GM12875 (cell line): ENCODE data around the gene KRTAP10-7.
"Not testable (repeated sequence)": the region's sequence is repeated elsewhere in the genome, so short reads cannot be mapped to it uniquely, and the experiment has no call there.

ENCODE experiments used
- H3K4me3 ChIP-seq: one replicate; pipeline ENCODE4 v1.5.1; 2011; ENCODE audit warnings: low read depth, low read length, control low read depth
- TF ChIP-seq, protein P1 (sequence below): IDR thresholded peaks from 2 replicates; pipeline ENCODE4 v1.5.1; 2011; ENCODE audit warnings: low read depth, mild to moderate bottlenecking, control low read depth, inconsistent platforms, low read length, moderate library complexity, borderline replicate concordance; ENCODE audit not compliant: insufficient read depth

Gene KRTAP10-7

DNA sequence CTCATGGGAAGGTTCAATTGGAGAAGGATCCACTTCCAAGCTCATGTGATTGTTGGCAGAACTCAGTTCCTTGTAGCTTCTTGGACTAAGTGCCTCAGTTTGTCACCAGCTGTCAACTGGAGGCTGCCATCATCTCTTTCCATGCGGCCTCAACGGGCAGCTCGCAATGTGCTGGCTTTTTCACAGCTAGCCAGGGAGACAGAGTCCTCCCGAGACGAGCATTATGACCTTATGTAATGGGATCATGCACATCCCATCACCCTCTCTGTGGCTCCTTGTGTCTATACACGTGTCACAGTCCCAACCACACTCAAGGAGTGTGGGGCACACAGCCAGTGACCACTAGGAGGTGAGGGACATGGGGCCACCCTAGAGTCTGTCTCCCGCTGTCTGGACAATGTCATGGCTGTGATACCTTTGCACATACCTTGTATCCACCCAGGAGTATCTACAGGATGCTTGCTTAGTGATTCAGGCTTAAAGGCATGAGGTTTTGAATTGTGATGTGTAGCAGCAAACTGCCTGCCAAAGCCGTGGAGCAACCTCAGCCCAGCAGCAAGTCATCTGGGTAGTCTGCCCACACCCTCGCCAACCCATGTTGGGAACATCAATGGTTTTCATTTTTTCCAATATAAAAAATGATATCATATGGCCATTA is 4.2 kb upstream of the KRTAP10-7 start:
- no peak overlapping the region for H3K4me3 ChIP-seq
- TF ChIP-seq, protein P1, sequence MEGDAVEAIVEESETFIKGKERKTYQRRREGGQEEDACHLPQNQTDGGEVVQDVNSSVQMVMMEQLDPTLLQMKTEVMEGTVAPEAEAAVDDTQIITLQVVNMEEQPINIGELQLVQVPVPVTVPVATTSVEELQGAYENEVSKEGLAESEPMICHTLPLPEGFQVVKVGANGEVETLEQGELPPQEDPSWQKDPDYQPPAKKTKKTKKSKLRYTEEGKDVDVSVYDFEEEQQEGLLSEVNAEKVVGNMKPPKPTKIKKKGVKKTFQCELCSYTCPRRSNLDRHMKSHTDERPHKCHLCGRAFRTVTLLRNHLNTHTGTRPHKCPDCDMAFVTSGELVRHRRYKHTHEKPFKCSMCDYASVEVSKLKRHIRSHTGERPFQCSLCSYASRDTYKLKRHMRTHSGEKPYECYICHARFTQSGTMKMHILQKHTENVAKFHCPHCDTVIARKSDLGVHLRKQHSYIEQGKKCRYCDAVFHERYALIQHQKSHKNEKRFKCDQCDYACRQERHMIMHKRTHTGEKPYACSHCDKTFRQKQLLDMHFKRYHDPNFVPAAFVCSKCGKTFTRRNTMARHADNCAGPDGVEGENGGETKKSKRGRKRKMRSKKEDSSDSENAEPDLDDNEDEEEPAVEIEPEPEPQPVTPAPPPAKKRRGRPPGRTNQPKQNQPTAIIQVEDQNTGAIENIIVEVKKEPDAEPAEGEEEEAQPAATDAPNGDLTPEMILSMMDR: no peak

DNA sequence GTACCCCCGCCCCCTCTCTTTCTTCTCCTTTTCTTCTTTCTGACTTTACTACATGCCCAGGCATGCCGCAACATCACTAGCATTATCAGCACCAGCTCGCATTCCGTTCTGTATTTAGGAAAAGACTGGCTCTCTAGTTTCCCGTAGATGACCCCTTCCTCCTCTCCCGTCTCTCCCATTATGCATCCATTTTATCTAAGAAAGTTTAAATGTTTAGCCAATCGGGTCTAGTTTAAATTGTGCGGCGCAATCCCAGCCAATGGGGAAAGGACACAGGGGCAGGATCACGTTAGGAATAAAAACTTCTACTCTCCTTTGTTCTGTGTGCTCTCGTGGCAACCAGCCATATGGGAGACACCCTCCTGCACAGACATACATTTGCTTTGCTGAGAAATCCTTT is 2.3 kb upstream of the KRTAP10-7 start:
- H3K4me3 ChIP-seq: no peak overlapping the region
- TF ChIP-seq, protein P1: no peak

GRCh38 chr21:44599264-44600029 is 950 bp upstream of the KRTAP10-7 start:
- H3K4me3 ChIP-seq: no peak overlapping the region
- TF ChIP-seq, protein P1: no peak

GRCh38 chr21:44601091-44601490 is 694 bp downstream of the KRTAP10-7 start:
- H3K4me3 ChIP-seq: not testable (repeated sequence)

- TF ChIP-seq, protein P1: no peak
- no peak overlapping the region for H3K4me3 ChIP-seq
These were observed 1.4 kb downstream of the KRTAP10-7 start for GRCh38 chr21:44601596-44602462.

DNA sequence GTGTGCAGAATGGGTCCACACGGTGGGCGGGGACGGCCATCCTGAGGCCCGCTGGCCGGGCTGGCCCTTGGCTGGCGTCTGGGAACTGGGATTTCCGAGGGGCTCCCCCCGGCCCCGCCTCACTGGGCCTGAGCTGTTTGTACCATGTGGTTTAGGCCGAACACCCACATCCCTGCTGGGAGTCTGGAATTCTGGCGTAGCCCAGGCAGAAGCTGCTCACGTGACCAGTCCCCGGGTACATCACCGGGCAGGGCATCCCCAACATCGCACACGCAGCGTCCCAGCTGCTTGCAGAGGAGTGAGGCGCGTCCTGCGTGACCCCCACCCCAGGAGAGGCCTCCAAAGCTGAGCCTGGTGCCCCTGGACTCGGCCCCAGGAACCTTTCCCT is 2.1 kb downstream of the KRTAP10-7 start:
- TF ChIP-seq, protein P1: no peak
- no peak overlapping the region for H3K4me3 ChIP-seq

GRCh38 chr21:44603109-44603875 is 2.9 kb downstream of the KRTAP10-7 start:
- no peak overlapping the region for H3K4me3 ChIP-seq
- TF ChIP-seq, protein P1: no peak
